Stimulated activated CD8-positive, alpha-beta memory T cell treated with anti-CD3 and anti-CD28 coated beads, Interleukin-2, amount 100 ng/mL, for 48 hours (primary cell): ENCODE data around the gene SPTBN4.
A peak's percentile ranks its signal among the peaks of the same experiment; 100 is the strongest.
"Not testable (repeated sequence)": the region's sequence is repeated elsewhere in the genome, so short reads cannot be mapped to it uniquely, and the experiment has no call there.

Source experiments
- DNase-seq, 2 donors: peaks; one replicate each; pipeline ENCODE4 v3.0.0-alpha.2; 2020; ENCODE audit warnings: low read depth in 2 of 2

Gene SPTBN4

GRCh38 chr19:40528533-40529092 is 61.8 kb downstream of the SPTBN4 start:
- DNase-seq = no peak

- peak; percentile 81 to 85 for DNase-seq
Observed at GRCh38 chr19:40529093-40529954, 62.5 kb downstream of the SPTBN4 start.

GRCh38 chr19:40530091-40530901 is 63.5 kb downstream of the SPTBN4 start:
- no peak for DNase-seq

GRCh38 chr19:40533508-40533907 is 66.7 kb downstream of the SPTBN4 start:
- DNase-seq = no peak

- no peak for DNase-seq
Observed at GRCh38 chr19:40534148-40534547, 67.3 kb downstream of the SPTBN4 start.

- DNase-seq = no peak
Observed at GRCh38 chr19:40539070-40539469, 72.3 kb downstream of the SPTBN4 start.

GRCh38 chr19:40542202-40542859 is 75.5 kb downstream of the SPTBN4 start:
- no peak for DNase-seq

GRCh38 chr19:40543029-40543597 is 76.3 kb downstream of the SPTBN4 start:
- DNase-seq = no peak

- not testable (repeated sequence) for DNase-seq
Observed at GRCh38 chr19:40546153-40546841, 79.5 kb downstream of the SPTBN4 start.

GRCh38 chr19:40547190-40547589 is 80.4 kb downstream of the SPTBN4 start:
- DNase-seq = not testable (repeated sequence)

- DNase-seq = no peak
Observed at GRCh38 chr19:40547836-40548235, 81.0 kb downstream of the SPTBN4 start.

GRCh38 chr19:40549007-40549708 is 82.4 kb downstream of the SPTBN4 start:
- peak; percentile 61 to 70 for DNase-seq

GRCh38 chr19:40550951-40551350 is 84.2 kb downstream of the SPTBN4 start:
- no peak for DNase-seq

GRCh38 chr19:40552848-40553247 is 86.0 kb downstream of the SPTBN4 start:
- no peak for DNase-seq

GRCh38 chr19:40553885-40554857 is 87.4 kb downstream of the SPTBN4 start:
- no peak for DNase-seq

- DNase-seq = no peak
Observed at GRCh38 chr19:40555978-40556689, 89.3 kb downstream of the SPTBN4 start.

GRCh38 chr19:40556953-40557530 is 90.2 kb downstream of the SPTBN4 start:
- no peak for DNase-seq

- DNase-seq = no peak
Observed at GRCh38 chr19:40559394-40559793, 92.6 kb downstream of the SPTBN4 start.
